Measurements from ENCODE around the gene ACTN1. TPM values are rescaled to one million over a fixed set of nuclear protein-coding genes. Genes with fewer than 3 reads are reported as not detected.
A peak's percentile ranks its signal among the peaks of the same experiment; 100 is the strongest.

ACTN1 gene
- total RNA-seq, 2 experiments from 2014 or later: 79.7 to 80.6 TPM

DNA sequence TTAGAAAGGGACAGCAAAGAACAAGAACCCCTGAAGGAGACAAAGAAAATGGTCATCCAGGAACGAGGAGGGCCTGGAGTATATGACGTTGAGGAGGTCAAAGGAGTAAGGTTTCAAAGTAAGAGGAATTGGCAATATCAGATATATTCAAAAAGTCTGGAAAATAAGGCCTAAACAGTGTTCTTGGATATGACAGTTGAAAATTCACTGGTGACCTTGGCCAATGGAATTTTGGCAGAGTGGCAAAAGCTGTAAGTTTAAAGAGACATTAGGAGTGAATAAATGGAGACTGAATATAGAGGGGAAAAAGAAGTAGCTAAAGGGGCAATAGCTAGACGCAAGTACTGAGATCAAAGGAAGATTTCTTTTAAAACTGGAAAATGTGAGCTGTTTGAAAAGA lies 4.1 kb upstream of the ACTN1 start:
- H3K36me3 Mint-ChIP-seq (ENCODE audit: low read depth): no peaks in the 10 kb centered on the region
- peak overlapping the region; percentile 2 for H3K27ac Mint-ChIP-seq
- no peak overlapping the region for H3K4me3 Mint-ChIP-seq
- CTCF ChIA-PET: interaction anchor here (0.5 to 2.2 kb wide), 3 partner anchors 36 to 139 kb away, joined by 3 to 5 read pairs (median 3); no protein-coding TSS in a partner anchor
- peaks cover 20% of the 10 kb centered on the region for H3K4me1 Mint-ChIP-seq (ENCODE audit: low read depth)
- H3K9me3 Mint-ChIP-seq: no peaks in the 10 kb centered on the region
- no peaks in the 10 kb centered on the region for H3K27me3 Mint-ChIP-seq (ENCODE audit: low read depth)
- intact Hi-C loops (cut with micrococcal nuclease): loop anchor here (10.0 kb wide), 1 partner anchor 212 kb away; the partner anchor contains the start of gene EXD2
- DNase-seq: no peak

DNA sequence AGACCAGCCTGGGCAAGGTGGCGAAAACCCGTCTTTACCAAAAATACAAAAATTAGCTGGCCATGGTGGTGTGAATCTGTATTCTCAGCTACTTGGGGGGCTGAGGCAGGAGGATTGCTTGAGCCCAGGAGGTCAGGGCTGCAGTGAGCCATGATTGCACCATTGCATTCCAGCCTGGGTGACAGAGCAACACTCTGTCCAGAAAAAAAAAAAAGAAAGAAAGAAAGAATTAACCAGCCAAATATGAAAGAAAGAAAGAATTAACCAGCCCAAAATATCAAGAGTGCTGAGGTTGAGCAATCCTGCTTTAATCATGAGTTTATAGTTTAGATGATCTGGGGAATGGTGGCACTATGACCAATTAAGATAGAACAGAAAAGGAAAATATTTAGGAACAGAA lies 3.5 kb upstream of the ACTN1 start:
- Mint-ChIP-seq H3K27me3 (ENCODE audit: low read depth) (no peaks in the 10 kb centered on the region), H3K4me3 (no peak overlapping the region), H3K27ac (no peak overlapping the region), H3K4me1 (ENCODE audit: low read depth) (peaks cover 20% of the 10 kb centered on the region), H3K36me3 (ENCODE audit: low read depth) (no peaks in the 10 kb centered on the region), H3K9me3 (no peaks in the 10 kb centered on the region)
- CTCF ChIA-PET: interaction anchor here (2.2 kb wide), 1 partner anchor 71 kb away, joined by 5 read pairs; no protein-coding TSS in a partner anchor
- no peak for DNase-seq
- intact Hi-C loops (cut with micrococcal nuclease): loop anchor here (10.0 kb wide), 1 partner anchor 212 kb away; the partner anchor contains the start of gene EXD2

GRCh38 chr14:68981539-68981976 lies 2.5 kb upstream of the ACTN1 start:
- Mint-ChIP-seq H3K4me3 (no peak overlapping the region), H3K4me1 (ENCODE audit: low read depth) (peaks cover 19% of the 10 kb centered on the region), H3K9me3 (no peaks in the 10 kb centered on the region), H3K27me3 (ENCODE audit: low read depth) (no peaks in the 10 kb centered on the region), H3K27ac (no peak overlapping the region), H3K36me3 (ENCODE audit: low read depth) (no peaks in the 10 kb centered on the region)
- CTCF ChIA-PET: interaction anchor here (1.1 to 2.2 kb wide), 3 partner anchors 8 to 70 kb away, joined by 3 to 5 read pairs (median 4); no protein-coding TSS in a partner anchor
- no peak for DNase-seq
- intact Hi-C loops (cut with micrococcal nuclease): loop anchor here (10.0 kb wide), 1 partner anchor 213 kb away; the partner anchor contains the start of gene EXD2

DNA sequence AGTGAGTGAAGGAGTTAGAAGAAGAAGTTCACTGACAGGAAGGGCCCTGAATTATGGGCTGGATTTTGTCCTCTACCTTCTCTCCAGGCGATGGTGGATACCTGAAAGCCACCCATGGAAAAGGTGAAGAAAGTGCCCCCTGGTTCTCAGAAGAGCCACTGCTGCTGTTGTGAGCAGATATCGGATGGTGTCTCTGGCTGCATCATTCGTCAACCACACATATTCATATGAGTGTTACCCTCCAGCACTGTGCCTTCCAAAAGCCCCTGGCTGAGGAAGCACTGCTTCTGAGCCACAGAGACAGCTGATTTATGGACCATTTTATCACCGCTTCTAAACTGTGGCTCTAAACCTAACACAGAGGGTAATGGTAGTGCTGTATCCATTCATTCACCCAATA lies 2.0 kb upstream of the ACTN1 start:
- Mint-ChIP-seq H3K9me3 (no peaks in the 10 kb centered on the region), H3K4me1 (ENCODE audit: low read depth) (peaks cover 19% of the 10 kb centered on the region), H3K36me3 (ENCODE audit: low read depth) (peaks cover 2% of the 10 kb centered on the region), H3K27me3 (ENCODE audit: low read depth) (no peaks in the 10 kb centered on the region), H3K4me3 (no peak overlapping the region), H3K27ac (no peak overlapping the region)
- peak; percentile 38 for DNase-seq
- intact Hi-C loops (cut with micrococcal nuclease): loop anchor here (10.0 kb wide), 1 partner anchor 214 kb away; the partner anchor contains the start of gene EXD2
- CTCF ChIA-PET: interaction anchor here (1.1 to 1.2 kb wide), 2 partner anchors 8 to 68 kb away, joined by 3 to 4 read pairs; no protein-coding TSS in a partner anchor

DNA sequence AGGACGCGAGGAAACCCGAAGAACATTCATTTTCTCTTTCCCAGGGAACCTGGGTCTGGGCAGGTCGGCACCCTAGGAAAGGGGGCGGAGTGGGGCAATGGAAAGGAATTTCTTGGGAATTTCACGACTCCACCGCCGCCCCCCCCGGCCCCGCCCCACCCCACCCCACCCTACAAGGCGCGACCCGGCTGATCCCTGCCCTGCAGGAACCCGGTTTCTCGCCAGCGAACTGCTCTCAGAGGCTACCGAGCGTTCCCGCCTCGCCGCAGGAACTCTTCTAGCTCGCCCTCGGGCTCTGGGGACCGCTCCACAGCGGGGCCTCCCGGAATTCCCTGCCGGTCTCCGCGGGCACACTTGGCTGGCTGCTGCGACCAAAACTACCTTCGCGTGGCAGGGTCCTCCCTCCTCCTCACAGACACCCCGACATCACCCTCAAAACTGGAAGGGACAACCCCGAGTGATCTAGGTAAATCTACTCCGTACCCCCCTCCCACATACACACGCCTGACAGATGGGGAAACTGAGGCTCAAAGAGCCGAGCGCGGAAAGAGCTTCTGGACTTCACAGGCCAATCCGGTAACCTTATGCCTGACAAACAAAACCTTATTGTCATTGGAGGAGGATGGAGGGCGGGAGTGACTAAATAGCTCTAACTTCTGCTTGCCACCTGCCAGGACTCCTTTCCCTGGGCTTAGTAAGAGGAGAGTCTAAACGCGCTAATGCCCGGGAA lies 785 bp upstream of the ACTN1 start:
- no peak for DNase-seq
- H3K27ac Mint-ChIP-seq: no peak overlapping the region

GRCh38 chr14:68978172-68978911 lies 760 bp downstream of the ACTN1 start:
- Mint-ChIP-seq H3K27me3 (ENCODE audit: low read depth) (no peaks in the 10 kb centered on the region), H3K27ac (peak overlapping the region; percentile 75), H3K36me3 (ENCODE audit: low read depth) (peaks cover 20% of the 10 kb centered on the region), H3K4me3 (peak overlapping the region; percentile 78), H3K4me1 (ENCODE audit: low read depth) (peaks cover 32% of the 10 kb centered on the region), H3K9me3 (peaks cover 12% of the 10 kb centered on the region)
- intact Hi-C loops (cut with micrococcal nuclease): loop anchor here (2.0 to 10.0 kb wide), 6 partner anchors 114 to 789 kb away; partner anchors contain the start of genes DCAF5, ERH, SLC39A9 and SRSF5
- peak; percentile 64 for DNase-seq
- CTCF ChIA-PET: interaction anchor here (0.9 to 1.5 kb wide), 4 partner anchors 12 to 64 kb away, joined by 3 to 4 read pairs (median 4); no protein-coding TSS in a partner anchor

More for the DNA sequence above, 785 bp upstream of the ACTN1 start:
- Mint-ChIP-seq H3K36me3 (ENCODE audit: low read depth) (peaks cover 7% of the 10 kb centered on the region), H3K27me3 (ENCODE audit: low read depth) (no peaks in the 10 kb centered on the region), H3K4me3 (peak overlapping the region; percentile 85), H3K9me3 (no peaks in the 10 kb centered on the region), H3K4me1 (ENCODE audit: low read depth) (peaks cover 29% of the 10 kb centered on the region)
- intact Hi-C loops (cut with micrococcal nuclease): loop anchor here (1.0 to 10.0 kb wide), 9 partner anchors 7 to 787 kb away; partner anchors contain the start of genes DCAF5, ERH, EXD2 and SLC39A9
- CTCF ChIA-PET: interaction anchor here (0.8 to 1.0 kb wide), 2 partner anchors 21 to 70 kb away, joined by 3 to 4 read pairs; no protein-coding TSS in a partner anchor

DNA sequence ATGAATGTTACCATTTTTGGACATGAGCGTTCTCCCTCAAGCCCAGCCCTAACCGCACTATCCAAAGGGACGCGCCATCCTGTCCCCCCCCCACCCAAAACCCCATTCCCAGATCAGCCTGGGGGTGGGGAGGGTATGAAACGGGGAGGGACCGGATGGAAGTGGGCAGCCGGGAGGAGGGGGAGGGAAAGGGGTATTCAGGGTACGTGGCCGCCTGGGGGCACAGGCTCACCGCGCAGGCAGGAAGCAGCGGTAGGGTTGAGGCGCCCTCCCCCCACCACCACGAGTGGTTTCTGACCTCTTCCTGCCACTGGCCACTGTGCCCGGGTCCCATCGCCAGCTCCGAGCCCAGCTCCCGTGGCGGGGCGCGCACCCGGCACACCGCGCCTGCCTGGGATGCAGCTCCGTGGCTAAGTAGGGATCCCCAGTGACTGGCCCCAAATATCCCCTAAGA lies 1.4 kb downstream of the ACTN1 start:
- Mint-ChIP-seq H3K4me1 (ENCODE audit: low read depth) (peaks cover 34% of the 10 kb centered on the region), H3K27me3 (ENCODE audit: low read depth) (no peaks in the 10 kb centered on the region), H3K4me3 (peak overlapping the region; percentile 78), H3K27ac (peak overlapping the region; percentile 75), H3K9me3 (peaks cover 17% of the 10 kb centered on the region), H3K36me3 (ENCODE audit: low read depth) (peaks cover 26% of the 10 kb centered on the region)
- CTCF ChIA-PET: interaction anchor here (0.9 to 1.5 kb wide), 4 partner anchors 12 to 64 kb away, joined by 3 to 4 read pairs (median 4); no protein-coding TSS in a partner anchor
- peak; percentile 71 for DNase-seq
- intact Hi-C loops (cut with micrococcal nuclease): loop anchor here (1.0 to 10.0 kb wide), 7 partner anchors 66 to 790 kb away; partner anchors contain the start of genes DCAF5, ERH, SLC39A9 and SRSF5

DNA sequence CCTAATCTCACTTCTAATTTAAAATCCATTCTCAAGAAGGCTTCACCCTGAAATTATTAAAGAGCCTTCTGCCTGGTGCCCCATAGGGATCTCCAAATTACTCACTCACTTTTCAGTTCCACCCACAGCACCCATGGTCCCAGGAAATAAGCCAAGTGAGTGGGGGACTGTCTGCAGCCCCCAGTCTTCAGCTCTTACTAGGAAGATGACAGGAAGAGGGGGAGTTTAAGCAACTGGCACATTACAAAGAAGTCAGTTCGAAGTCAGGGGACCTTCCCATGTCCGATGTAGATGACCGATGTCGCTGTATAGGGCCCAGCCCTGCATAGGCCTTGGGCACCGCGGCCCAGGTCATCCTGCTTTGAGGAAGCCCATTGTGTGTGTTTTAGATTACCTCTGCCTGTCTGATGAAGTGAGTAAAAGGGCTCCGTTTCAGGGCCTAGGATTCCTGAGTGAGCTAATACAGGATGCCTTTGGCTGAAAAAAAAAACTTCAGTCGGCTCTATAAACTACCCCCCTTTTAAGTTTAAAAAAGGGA lies 1.9 kb downstream of the ACTN1 start:
- H3K27me3 Mint-ChIP-seq (ENCODE audit: low read depth): no peaks in the 10 kb centered on the region
- peak; percentile 31 for DNase-seq
- H3K36me3 Mint-ChIP-seq (ENCODE audit: low read depth): peaks cover 31% of the 10 kb centered on the region
- CTCF ChIA-PET: interaction anchor here (0.9 to 1.5 kb wide), 4 partner anchors 11 to 130 kb away, joined by 3 to 4 read pairs (median 4); no protein-coding TSS in a partner anchor
- H3K9me3 Mint-ChIP-seq: peaks cover 22% of the 10 kb centered on the region
- peak overlapping the region; percentile 53 for H3K27ac Mint-ChIP-seq
- peak overlapping the region; percentile 78 for H3K4me3 Mint-ChIP-seq
- H3K4me1 Mint-ChIP-seq (ENCODE audit: low read depth): peaks cover 38% of the 10 kb centered on the region
- intact Hi-C loops (cut with micrococcal nuclease): loop anchor here (1.0 to 10.0 kb wide), 6 partner anchors 66 to 790 kb away; partner anchors contain the start of genes ERH, SLC39A9, SRSF5 and ZFP36L1

DNA sequence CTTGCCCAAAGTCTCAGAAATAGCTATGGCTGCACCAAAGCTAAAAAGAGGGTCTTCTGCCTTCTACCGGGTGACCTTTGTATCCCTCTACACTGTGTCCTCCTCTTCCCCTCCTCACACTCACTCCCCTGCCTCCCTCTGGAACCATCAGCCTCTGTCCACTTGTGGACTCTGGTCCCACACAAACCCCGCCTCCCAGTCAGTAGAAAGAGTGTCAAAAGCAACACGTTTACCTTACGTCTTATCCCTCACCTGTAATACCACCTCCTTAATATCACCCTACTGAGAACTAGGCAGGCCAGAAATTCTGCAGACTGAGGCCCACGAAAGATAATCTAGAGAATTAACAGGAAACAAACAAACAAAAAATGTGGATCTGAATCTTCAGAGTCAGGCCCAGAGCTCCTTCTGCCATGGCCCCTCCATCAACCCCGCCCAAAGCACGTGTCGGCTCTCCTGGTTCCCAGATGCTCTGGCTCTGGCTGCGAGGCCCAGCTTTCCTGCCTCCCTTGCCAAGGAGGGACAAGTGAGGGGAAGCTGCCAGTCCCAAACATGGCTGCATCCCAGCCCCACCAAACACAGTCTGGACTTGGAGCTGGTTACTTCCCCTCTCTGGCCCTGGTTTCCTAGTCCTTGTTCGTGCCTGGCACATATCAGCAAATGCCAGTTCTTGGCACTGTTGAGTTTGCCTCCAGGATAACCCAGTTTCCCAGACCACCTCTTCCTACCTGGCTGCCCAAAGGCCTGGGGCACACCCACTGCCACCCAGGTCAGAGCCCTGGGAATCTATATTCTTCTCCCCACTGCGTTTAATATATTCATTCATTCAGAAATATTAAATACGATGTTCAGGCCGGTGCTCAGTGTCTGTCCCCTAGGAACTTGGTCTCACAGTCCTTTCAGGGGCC lies 2.7 kb downstream of the ACTN1 start:
- intact Hi-C loops (cut with micrococcal nuclease): loop anchor here (1.0 to 10.0 kb wide), 6 partner anchors 65 to 791 kb away; partner anchors contain the start of genes ERH, SLC39A9, SRSF5 and ZFP36L1
- peaks cover 22% of the 10 kb centered on the region for H3K9me3 Mint-ChIP-seq
- peak overlapping the region; percentile 78 for H3K4me3 Mint-ChIP-seq
- DNase-seq: no peak
- H3K27ac Mint-ChIP-seq: peak overlapping the region; percentile 59
- CTCF ChIA-PET: interaction anchor here (0.8 to 2.2 kb wide), 5 partner anchors 23 to 131 kb away, joined by 3 to 6 read pairs (median 4); no protein-coding TSS in a partner anchor
- H3K4me1 Mint-ChIP-seq (ENCODE audit: low read depth): peaks cover 46% of the 10 kb centered on the region
- H3K36me3 Mint-ChIP-seq (ENCODE audit: low read depth): peaks cover 36% of the 10 kb centered on the region
- H3K27me3 Mint-ChIP-seq (ENCODE audit: low read depth): no peaks in the 10 kb centered on the region

DNA sequence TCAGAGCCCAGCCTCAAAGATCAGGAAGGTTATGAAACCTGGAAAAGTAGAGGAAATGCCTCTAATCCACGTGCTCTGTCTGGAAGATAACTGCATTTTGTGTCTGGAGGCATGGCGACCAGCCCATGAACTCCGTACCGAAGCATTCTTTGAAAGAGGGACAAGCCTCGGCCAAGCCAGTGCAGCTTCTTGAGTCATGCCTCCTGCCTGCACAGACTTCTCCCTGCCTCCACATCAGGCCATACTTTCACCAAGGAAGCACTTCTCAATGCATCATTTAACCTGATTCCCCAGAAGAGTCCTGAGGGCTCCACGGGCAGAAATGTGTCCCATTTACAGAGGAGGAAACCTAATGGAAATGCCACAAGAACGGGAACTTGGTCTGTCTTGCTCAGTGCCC lies 3.4 kb downstream of the ACTN1 start:
- Mint-ChIP-seq H3K4me1 (ENCODE audit: low read depth) (peaks cover 53% of the 10 kb centered on the region), H3K27me3 (ENCODE audit: low read depth) (no peaks in the 10 kb centered on the region), H3K4me3 (no peak overlapping the region), H3K36me3 (ENCODE audit: low read depth) (peaks cover 40% of the 10 kb centered on the region), H3K9me3 (peaks cover 22% of the 10 kb centered on the region), H3K27ac (no peak overlapping the region)
- CTCF ChIA-PET: interaction anchor here (0.8 to 2.2 kb wide), 4 partner anchors 24 to 64 kb away, joined by 3 to 6 read pairs (median 4); no protein-coding TSS in a partner anchor
- no peak for DNase-seq
- intact Hi-C loops (cut with micrococcal nuclease): loop anchor here (5.0 to 10.0 kb wide), 5 partner anchors 117 to 792 kb away; partner anchors contain the start of genes ERH, SLC39A9, SRSF5 and ZFP36L1
